ELF-1 (cell line): Measurements from ENCODE around the gene KDM5A.
"Not testable (repeated sequence)": the region's sequence is repeated elsewhere in the genome, so short reads cannot be mapped to it uniquely, and the experiment has no call there.

ENCODE experiments used
- DNase-seq: peaks from one replicate; pipeline ENCODE4 v3.0.0-alpha.2; 2016; ENCODE audit warnings: low read depth, low spot score

The KDM5A gene

DNA sequence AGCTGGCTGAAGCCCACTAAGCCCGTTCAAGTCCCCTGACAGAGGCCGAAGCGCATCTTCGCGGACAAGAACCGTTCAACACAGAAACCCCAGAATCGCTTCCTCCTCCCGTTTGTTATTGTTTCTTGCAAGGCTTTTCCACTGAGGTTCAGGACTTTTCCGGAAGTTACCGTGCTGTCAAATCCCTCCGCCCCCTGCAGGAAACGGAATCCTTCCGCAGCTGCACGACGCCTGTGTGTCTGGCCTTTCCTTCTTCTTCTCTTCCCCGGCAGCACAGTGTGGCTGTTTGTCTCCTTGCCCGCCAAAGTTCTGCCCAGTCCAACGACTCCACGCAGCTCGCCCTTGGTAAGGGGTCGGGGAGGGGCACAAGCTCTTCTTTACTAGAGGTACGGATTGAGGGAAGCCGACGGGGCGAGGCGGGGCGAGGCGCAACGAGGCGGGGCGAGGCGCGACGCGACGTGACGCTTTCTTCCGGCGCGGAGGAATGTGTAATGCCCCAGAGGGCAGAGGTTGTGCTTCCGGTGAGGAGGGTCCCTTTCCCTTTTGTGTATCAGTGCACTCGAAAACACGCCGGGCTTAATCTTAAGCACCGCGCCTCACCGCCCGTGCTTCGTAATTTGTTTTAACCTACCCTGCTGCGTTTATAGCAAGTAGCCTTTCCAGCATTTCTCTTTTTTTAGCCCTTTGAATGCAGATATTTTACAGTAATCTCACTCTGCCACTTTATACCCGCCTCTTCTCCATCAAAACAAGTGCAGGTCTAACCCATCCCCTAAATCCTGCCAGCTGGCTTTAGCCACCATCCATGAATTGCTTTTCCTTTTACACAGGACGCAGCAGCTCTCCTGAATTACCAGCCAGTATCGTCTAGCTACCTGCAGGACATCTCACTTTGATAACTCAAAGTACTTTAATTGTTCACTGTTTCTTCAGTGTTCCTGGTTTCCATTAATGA is at the start of gene KDM5A:
Gene KDM5A, minus strand, starts transcription at position 179 of the 955 bp plus-strand sequence. CDS start 229 bp downstream, outside the sequence.
- peak; percentile 95 for DNase-seq

DNA sequence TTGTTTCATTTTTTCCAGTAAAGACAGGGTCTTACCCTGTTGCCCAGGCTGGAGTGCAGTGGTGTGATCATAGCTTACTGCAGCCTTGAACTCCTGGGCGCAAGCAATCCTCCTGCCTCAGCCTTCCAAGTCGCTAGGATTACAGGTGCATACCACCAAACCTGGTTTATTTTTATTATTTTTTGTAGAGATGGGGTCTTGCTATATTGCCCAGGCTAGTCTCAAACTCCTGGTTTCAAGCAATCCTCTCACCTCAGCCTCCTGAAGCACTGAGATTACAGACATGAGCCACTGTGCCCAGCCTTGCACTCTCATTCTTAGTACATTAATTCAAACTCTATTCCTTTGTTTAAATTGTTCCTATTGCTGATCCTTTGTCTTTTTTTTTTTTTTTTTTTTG is 46.6 kb upstream of the KDM5A start:
- DNase-seq, result not testable (repeated sequence)

DNA sequence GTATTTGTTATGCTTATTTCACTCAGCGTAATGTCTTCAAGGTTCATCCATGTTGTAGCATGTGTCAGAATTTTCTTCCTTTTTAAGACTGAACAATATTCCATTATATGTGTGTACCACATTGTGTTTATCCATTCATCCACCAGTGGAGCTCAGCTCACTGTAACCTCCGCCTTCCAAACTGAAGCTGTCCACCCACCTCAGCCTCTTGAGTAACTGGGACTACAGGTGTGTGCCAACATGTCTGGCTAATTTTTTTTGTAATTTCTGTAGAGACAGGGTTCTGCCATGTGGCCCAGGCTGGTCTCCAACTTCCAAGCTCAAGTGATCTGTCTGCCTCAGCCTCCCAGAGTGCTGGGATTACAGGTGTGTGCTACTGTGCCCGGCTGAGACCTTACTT is 33.4 kb upstream of the KDM5A start:
- DNase-seq, result no peak

DNA sequence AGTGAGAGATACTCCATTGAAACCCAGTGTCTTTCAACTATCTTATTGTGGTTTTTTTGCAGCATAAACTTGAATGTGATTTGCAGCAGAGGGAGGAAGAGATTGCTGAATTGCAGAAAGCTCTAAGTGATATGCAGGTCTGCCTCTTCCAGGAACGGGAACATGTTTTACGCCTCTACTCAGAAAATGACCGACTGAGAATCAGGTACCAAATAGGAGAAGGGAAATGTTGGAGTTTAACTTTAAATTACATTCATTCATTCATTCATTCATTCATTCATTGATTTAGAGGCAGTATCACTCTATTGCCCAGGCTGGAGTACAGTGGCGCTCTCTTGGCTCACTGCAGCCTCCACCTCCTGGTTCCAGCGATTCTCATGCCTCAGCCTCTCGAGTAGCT is 29.3 kb upstream of the KDM5A start:
- no peak for DNase-seq

DNA sequence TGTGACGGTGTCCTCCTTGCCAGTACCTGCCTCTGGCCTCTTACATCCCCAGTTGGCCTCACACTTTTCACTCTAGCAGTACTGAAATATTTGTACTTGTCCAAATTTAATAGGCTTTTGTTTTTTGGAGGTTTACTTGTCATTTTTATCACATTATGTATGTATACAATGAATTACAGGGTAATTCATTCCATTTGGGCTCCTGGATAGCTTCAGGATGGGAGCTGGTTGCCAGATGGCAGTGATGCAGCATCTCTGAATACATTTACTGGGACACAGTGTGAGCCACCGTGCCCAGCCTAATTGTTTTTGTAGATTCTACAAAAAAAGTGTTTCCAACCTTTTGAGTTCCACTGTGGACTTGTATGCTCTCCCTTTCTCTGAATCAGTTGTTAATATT is 25.7 kb upstream of the KDM5A start:
- no peak for DNase-seq

DNA sequence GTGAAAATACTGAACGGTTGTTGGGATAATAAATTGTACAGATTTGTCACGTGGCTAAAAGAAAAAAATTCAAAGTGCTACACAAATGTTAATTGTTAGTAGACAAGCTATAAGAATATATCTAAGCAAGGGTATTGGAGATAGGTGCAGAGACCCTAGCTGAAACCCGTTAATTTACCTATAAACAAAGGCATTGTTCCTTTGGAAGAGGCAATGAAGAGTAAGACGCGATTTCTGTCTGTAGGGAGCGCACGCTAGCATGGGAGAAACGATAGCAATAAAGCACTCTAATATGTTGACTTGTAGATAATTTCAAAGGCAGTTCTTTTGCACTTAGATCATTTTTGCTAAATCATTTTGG is 12.9 kb upstream of the KDM5A start:
- DNase-seq, result peak; percentile 24

DNA sequence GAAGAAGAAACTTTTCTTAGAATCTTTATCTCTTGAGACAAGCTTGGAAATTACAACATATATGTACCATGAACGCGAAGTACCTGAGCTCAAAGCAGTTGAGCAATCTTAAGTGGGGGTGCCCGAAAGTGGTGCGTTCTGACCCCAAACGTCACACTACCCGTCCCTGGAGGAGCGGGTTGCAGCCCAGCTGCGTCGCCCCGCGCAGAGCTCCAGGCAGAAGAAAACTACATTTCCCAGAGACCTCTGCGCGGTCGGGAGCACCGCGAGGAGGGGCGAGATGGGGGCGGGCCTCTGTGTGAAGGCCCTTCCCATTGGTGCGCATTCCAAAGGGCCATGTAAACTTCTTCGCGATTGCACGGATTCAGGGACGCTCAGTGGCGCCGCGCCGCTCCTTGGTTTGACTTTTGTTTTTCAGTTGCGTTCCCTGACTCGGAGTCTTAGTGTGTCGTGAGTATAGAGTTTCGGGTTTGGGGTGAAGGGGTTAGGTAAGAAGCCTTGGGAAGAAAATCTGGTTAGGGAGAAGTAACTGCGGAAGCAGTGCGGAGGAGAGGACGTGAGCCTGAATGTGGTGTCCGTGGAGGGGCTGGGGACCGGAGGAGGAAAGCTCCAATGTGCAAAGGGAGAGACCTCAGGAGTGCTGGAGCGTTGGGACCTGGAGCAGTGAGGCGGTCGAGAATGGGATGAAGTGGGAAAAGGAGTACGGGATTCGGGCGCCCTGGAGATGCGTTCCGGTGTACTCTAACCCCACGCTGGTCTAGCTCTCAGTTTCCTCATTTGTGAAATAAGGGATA is 12.3 kb upstream of the KDM5A start, which contains the start of gene CCDC77:
Gene CCDC77, plus strand, starts transcription at position 410 of the 794 bp plus-strand sequence. CDS start 7,740 bp downstream, outside the sequence.
- peak; percentile 97 for DNase-seq

DNA sequence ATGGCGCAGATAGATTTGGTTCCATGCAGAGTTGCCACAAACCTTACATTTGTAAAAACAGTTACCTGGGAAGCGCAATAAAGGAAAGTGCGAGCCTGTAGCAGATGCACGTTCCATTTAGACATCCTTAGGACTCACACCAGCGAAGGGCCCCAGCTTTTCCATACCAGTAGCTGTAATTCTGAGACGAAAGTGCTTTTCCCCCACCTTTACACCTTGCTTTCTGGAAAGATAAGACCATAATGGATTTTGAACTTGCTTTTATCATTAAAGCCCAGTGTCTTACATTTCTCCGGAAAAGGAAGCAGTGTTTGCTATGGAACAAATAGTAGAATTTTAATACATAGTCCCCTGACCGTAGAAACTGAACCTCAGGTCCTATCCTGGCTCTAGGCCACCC is 11.7 kb upstream of the KDM5A start:
- DNase-seq, result no peak

DNA sequence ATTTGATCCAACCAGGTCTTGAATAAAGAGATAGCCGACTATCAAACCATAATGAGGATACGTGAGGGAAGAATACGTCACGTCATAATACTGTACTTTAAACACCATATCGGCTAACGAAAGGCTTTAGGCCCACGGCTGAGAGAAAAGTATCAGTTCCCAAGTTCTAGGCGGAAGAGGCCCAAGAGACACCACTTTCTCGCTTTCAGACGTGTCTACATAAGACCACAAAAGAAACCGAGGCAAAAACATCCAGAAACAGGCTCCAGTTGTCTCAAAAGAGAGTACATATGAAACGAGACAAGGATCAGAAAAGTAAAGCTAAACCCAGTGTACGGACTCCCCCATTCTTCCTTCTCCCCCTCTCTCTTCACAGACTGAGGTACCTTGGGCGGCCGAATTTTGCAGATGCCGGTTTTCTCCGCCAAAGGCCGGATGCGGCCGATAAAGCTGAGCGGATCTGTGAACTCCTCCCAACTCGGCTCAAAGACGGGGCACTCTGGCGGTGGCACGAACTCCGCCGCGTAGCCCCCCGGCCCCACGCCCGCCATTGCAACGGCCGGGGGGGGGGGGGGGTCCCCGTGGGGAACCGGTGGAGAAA is 479 bp downstream of the KDM5A start:
- peak; percentile 33 for DNase-seq

DNA sequence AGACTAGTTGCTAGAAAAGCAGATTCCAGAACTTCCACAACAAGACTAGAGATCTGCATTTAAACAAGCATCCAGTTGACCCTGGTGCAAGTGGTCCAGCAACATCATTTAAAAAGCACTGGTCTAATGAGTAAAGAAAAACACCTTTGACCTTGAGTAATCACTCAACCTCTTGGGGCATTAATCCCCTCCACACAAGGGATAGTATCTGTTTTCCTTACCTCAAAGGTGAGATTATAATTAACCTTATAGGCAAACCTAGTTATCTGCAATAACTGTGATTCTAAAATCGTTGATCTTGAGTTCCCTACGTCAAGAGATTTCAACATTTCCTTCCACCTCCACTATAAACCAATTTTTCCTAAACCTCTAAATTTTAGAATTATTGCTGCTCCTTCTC is 1.1 kb downstream of the KDM5A start:
- DNase-seq, result no peak

DNA sequence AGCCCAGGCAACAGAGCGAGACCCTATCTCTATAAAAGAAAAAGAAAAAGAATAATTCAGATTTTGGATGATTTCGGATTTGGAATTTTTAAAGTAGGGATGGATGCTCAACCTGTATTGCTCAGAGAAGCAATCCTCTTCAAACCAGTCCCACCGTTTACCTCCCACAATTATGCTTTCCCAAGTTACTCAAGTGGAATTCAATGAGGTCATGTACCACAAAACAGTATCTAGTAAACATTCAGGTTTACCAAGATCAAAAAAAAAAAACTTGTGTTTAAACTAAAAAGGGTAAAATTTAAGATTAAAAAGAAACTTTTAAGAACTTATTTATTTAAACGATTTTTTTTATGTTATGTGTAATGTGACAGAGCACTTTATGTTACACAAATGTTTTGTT is 2.5 kb downstream of the KDM5A start:
- no peak for DNase-seq

DNA sequence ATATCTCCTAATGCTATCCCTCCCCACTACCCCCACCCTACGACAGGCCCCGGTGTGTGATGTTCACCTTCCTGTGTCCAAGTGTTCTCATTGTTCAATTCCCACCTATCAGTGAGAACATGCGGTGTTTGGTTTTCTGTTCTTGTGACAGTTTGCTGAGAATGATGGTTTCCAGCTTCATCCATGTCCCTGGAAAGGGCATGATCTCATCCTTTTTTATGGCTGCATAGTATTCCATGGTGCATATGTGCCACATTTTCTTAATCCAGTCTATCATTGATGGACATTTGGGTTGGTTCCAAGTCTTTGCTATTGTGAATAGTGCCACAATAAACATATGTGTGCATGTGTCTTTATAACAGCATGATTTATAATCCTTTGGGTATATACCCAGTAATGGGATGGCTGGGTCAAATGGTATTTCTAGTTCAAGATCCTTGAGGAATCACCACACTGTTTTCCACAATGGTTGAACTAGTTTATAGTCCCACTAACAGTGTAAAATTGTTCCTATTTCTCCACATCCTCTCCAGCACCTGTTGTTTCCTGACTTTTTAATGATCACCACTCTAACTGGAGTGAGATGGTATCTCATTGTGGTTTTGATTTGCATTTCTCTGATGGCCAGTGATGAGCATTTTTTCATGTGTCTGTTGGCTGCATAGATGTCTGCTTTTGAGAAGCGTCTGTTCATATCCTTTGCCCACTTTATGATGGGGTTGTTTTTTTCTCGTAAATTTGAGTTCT is 18.2 kb downstream of the KDM5A start:
- DNase-seq, result not testable (repeated sequence)

DNA sequence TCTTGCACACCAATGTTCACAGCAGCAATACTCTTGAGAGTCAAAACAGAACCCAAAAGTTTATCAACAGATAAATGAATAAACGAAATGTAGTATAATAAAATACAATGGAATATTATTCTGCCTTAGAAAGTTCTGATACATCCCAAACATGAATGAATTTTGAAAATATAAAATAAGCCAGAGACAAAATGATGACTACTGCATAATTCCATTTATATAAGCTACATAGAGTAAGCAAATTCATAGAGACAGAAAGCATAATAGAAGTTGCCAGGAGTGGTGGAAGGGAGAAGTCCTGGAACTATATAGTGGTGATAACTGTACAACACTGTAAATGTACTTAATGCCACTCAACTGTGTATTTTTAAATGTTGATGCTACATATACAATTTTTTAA is 21.1 kb downstream of the KDM5A start:
- DNase-seq, result no peak

DNA sequence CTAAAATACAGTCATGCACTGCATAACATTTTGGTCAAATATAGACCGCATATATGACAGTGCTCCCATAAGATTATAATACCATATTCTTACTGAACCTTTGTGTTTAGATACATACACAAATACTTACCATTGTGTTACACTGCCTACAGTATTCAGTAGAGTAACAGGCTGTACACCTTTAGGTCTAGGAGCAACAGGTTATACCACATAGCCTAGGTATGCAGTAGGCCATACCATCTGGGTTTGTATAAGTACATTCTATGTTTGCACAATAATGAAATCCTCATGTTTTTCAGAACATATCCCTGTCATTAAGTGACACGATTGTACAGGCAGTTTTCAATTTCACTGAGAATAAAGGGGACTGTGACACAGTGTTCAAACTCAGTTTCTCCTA is 22.3 kb downstream of the KDM5A start:
- no peak for DNase-seq

DNA sequence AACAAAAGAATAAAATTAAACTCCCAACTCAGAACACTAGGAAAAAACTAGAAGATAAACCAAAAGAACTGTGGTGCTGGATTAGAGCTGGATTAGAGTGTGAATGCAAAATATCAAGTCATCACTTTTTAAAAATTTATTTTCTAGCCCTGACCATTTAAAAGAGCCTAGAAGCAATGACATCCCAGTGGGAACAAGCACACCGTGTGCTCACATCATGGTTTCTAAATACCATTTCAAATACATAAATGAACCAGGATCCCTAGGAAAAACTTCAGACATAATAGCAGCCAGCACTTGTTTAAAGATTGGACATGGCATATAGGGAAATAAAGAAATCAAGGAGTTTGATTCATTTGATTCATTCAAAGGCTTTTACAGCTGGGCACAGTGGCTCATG is 30.0 kb downstream of the KDM5A start:
- DNase-seq, result no peak

DNA sequence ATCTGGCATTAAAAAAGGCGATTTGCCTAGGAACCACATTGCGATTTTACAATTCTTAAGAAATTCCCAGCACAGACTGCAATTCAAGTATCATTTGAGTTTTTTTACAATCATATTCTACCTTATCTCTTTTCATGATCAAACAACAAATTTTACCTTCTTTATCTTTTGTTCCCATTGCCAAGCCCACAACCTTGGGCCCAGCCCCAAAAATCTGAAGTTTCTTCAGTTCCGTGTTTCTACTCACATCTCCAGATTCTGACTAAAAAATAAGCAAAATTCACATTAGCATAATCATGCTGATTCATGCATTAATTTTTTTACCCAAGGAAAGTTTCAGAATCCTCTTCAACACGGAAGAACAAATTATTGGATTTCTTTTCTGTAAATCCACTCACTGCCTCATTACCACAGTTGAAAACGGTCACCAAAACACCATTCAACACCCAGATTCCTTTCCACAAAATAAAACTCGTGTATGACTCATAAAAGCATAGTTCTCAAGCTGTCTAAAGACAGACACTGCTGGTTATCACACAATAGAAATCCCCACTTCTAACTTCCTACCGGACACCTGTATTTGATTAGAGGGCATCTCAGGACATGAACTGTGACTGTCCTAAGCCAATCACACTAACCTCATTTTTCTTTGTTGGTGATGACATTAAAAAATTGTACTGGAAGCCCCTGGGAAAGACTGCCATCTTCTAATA is 32.7 kb downstream of the KDM5A start:
- DNase-seq, result no peak

DNA sequence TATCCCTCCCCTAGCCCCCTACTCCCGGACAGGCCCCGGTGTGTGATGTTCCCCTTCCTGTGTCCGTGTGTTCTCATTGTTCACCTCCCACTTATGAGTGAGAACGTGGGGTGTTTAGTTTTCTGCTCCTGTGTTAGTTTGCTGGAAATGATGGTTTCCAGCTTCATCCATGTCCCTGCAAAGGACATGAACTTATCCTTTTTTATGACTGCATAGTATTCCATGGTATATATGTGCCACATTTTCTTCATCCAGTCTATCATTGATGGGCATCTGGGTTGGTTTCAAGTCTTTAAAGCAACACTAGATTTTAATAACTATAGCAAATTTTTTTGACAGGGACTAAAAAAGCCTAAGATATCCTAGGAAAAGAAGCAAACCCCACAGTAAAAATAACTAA is 37.9 kb downstream of the KDM5A start:
- DNase-seq, result not testable (repeated sequence)

DNA sequence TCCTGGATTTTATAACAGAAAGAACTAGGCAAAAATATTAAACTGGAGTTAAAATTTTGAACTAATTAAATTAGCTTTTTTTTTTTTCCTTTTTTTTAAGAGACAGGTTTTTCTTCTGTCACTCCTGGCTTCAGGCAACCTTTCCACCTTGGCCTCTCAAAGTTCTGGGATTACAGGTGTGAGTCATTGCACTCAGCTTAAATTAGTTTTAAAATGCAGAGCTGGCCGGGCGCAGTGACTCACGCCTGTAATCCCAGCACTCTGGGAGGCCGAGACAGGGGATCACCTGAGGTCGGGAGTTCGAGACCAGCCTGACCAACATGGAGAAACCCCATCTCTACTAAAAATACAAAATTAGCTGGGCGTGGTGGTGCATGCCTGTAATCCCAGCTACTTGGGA is 39.5 kb downstream of the KDM5A start:
- DNase-seq, result not testable (repeated sequence)

DNA sequence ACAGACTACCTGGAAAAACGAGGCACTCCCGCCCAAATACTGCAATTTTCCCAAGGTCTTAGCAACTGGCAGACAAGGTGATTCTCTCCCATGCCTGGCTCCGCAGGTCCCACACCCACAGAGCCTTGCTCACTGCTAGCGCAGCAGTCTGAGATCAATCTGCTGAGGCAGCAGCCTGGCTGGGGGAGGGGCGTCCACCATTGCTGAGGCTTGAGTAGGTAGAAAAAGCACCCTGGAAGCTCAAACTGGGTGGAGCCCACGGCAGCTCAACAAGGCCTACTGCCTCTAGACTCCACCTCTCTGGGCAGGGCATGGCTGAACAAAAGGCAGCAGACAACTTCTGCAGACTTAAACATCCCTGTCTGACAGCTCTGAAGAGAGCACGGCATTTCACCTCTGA is 46.1 kb downstream of the KDM5A start:
- peak; percentile 64 for DNase-seq

DNA sequence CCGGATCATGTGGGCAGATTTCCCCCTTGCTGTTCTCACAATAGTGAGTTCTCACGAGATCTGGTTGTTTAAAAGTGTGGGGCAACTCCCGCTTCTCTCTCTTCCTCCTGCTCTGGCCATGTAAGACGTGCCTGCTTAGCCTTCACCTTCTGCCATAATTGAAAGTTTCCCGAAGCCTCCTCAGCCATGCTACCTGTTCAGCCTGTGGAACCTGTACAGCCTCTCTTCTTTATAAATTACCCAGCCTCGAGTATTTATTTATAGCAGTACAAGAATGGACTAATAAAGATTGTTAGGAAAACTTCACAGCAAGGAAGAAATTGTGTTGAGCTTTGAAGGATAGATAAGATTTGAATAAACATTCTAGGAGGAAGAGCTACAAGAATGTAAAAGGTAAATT is 52.1 kb downstream of the KDM5A start:
- no peak for DNase-seq

DNA sequence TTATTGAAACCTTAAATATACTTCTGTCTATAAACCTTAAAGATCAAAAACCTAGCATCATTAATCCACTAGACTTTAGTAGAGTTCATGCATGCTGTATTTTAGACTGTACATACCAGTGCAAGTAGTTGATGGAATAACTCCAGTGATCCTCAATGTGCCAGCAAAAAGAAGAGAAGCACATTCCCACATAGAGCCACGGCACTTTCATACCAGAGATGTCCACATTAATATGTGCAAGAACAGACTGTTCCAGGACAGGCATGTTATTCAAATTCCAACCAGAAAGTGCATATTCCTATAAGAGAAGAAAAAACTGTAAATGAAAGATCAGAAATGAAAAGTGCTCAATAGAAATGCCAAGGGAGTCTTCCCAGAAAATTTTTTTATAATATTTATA is 55.0 kb downstream of the KDM5A start:
- DNase-seq, result no peak
